ENCODE measurements around the gene TPRG1L. TPM values are rescaled to one million over a fixed set of nuclear protein-coding genes. Genes with fewer than 3 reads are reported as not detected.

The TPRG1L gene
- total RNA-seq, 1 donor from 2014 or later, result 10.6 TPM

DNA sequence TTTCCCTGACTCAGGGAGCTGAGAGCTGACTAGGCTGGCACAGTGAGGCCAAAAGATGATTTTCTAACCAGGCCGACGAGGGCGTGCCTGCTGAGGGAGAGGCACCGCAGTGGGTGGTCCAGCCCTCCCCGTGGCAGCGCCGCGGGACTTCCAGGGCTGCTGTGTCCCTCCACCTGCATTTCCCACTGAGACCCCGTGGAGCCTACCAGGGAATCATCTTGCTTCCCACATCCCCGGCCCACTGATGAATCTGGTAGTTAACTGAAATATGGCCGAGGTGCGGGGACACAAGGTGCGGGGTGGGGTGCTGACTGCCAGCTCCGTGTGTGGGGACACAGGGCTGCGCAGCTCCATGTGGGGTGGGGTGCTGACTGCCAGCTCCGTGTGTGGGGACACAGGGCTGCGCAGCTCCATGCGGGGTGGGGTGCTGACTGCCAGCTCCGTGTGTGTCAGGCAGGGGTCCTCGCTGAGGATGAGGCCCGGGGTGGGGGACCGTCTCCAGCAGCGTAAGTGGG, 14.6 kb downstream of the TPRG1L start:
- Mint-ChIP-seq H3K4me1 (no peaks in the 10 kb centered on the region), H3K4me3 (no peak overlapping the region), H3K36me3 (peaks cover 15% of the 10 kb centered on the region), H3K27ac (no peak overlapping the region), H3K9me3 (no peaks in the 10 kb centered on the region), H3K27me3 (ENCODE audit: insufficient read depth, low read depth) (peaks cover 2% of the 10 kb centered on the region)
- no peaks in the 10 kb centered on the region for H3K9me3 ChIP-seq (ENCODE audit: low read depth)
- H3K27ac ChIP-seq, result no peak overlapping the region
- no peaks in the 10 kb centered on the region for H3K27me3 ChIP-seq
- H3K4me1 ChIP-seq, result no peaks in the 10 kb centered on the region
- H4K20me1 ChIP-seq (ENCODE audit: low read depth), result peaks cover 7% of the 10 kb centered on the region
- no peaks in the 10 kb centered on the region for H3K36me3 ChIP-seq
- peak overlapping the region; percentile 32 for H3K9ac ChIP-seq
- no peak for TF ChIP-seq EZH2phosphoT487 (IDR thresholded peaks at IDR 0.05)
- no peak for TF ChIP-seq CTCF (IDR thresholded peaks at IDR 0.05)
- TF ChIP-seq EZH2 (IDR thresholded peaks at IDR 0.05), result no peak
- no peak overlapping the region for H3K4me2 ChIP-seq
- DNase-seq (ENCODE audit: low spot score), result no peak
- H2AFZ ChIP-seq (replicated peaks), result no peak overlapping the region
- no peaks in the 10 kb centered on the region for H3K79me2 ChIP-seq (ENCODE audit: low read depth)
- no peaks in the 10 kb centered on the region for H3F3A ChIP-seq (ENCODE audit: low read depth)
- no peak overlapping the region for H3K4me3 ChIP-seq

GRCh38 chr1:3640121-3640837, 15.5 kb downstream of the TPRG1L start:
- TF ChIP-seq EZH2 (IDR thresholded peaks at IDR 0.05) (no peak), CTCF (IDR thresholded peaks at IDR 0.05) (no peak)
- Mint-ChIP-seq H3K36me3 (peaks cover 16% of the 10 kb centered on the region), H3K4me3 (no peak overlapping the region), H3K9me3 (no peaks in the 10 kb centered on the region), H3K27ac (no peak overlapping the region), H3K4me1 (no peaks in the 10 kb centered on the region), H3K27me3 (ENCODE audit: insufficient read depth, low read depth) (peaks cover 2% of the 10 kb centered on the region)
- Histone ChIP-seq H3K9ac (no peak overlapping the region), H3K27ac (no peak overlapping the region), H3K4me3 (no peak overlapping the region), H3F3A (ENCODE audit: low read depth) (no peaks in the 10 kb centered on the region), H3K9me3 (ENCODE audit: low read depth) (no peaks in the 10 kb centered on the region), H2AFZ (replicated peaks) (no peak overlapping the region), H3K79me2 (ENCODE audit: low read depth) (no peaks in the 10 kb centered on the region), H3K36me3 (no peaks in the 10 kb centered on the region), H3K4me2 (no peak overlapping the region), H4K20me1 (ENCODE audit: low read depth) (peaks cover 7% of the 10 kb centered on the region), H3K4me1 (no peaks in the 10 kb centered on the region), H3K27me3 (no peaks in the 10 kb centered on the region)
- no peak for DNase-seq (ENCODE audit: low spot score)

DNA sequence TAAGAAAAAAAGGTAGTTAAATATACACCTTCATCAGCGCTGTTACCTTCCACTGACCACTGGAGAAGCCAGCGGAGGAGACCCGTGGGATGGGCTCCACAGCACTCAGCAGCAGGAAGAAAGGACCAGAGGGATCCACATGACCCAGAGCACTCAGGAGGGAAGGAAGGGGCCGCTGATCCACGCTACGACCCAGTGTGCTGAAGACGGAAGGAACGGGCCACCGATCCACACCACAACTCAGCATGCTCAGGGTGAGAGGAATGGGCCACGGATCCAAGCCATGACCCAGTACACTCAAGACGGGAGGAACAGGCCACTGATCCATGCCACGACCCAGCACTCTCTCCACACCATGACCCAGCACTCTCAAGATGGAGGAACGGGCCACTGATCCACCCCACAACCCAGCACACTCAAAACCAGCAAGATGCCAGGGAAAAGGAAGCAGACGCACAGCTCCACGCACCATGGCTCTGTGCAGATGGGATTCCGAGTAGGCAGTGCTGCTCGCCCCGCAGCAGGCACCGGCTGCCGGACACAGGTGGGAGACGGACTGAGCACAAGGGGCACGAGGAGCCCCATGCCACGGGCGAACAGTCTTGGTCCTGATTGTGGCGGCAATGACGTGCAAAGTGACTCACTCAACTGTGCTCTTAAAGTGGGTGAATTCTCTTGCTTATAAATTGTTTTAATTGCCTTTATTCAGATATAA, 16.4 kb downstream of the TPRG1L start:
- H3K4me1 Mint-ChIP-seq, result no peaks in the 10 kb centered on the region
- Histone ChIP-seq H4K20me1 (ENCODE audit: low read depth) (peaks cover 7% of the 10 kb centered on the region), H3K36me3 (no peaks in the 10 kb centered on the region), H3K27ac (no peak overlapping the region), H3K27me3 (no peaks in the 10 kb centered on the region), H3K9me3 (ENCODE audit: low read depth) (no peaks in the 10 kb centered on the region), H3K79me2 (ENCODE audit: low read depth) (no peaks in the 10 kb centered on the region), H3K4me1 (no peaks in the 10 kb centered on the region), H3F3A (ENCODE audit: low read depth) (no peaks in the 10 kb centered on the region), H3K4me2 (no peak overlapping the region), H3K4me3 (no peak overlapping the region), H3K9ac (no peak overlapping the region), H2AFZ (replicated peaks) (no peak overlapping the region)
- no peak for TF ChIP-seq EZH2 (IDR thresholded peaks at IDR 0.05)
- TF ChIP-seq CTCF (IDR thresholded peaks at IDR 0.05), result no peak
- TF ChIP-seq EZH2phosphoT487 (IDR thresholded peaks at IDR 0.05), result no peak
- H3K4me3 Mint-ChIP-seq, result no peak overlapping the region
- no peak overlapping the region for H3K27ac Mint-ChIP-seq
- H3K9me3 Mint-ChIP-seq, result no peaks in the 10 kb centered on the region
- peaks cover 18% of the 10 kb centered on the region for H3K36me3 Mint-ChIP-seq
- peaks cover 2% of the 10 kb centered on the region for H3K27me3 Mint-ChIP-seq (ENCODE audit: insufficient read depth, low read depth)
- no peak for DNase-seq (ENCODE audit: low spot score)

Data from neural progenitor cell (in vitro differentiated cells).